ENCODE data around the gene OR7G3.

OR7G3 gene

DNA sequence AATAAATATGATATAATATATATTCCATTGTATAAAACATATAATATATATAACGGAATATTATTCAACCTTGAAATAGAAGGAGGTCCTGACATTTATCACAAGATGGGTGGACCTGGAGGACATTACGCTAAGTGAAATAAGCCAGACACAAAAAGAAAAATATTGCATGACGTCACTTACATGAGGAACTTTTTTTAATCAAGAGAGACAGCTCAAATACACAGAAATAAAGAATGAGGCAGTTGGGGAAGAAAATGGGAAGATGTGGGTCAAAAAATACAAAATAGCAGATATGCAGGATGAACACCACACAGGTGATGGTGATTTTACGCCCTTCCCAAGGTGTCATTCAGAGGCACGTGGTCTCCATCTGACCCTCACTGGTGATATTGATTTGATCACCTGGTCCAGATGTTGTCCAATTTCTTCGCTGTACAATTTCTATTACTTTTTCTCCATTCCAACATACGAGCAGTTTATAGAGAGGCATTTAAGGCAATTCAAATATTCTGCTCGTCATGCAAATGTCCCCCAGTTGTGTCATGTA, 12.9 kb upstream of the OR7G3 start:
- H3K36me3 Mint-ChIP-seq, result peaks cover 29% of the 10 kb centered on the region
- H3K27ac Mint-ChIP-seq, result peak overlapping the region; percentile 98
- no peaks in the 10 kb centered on the region for H3K27me3 Mint-ChIP-seq
- peaks cover 3% of the 10 kb centered on the region for H3K9me3 Mint-ChIP-seq
- H3K4me1 Mint-ChIP-seq, result peaks cover 39% of the 10 kb centered on the region
- ATAC-seq, result no peak
- peak overlapping the region; percentile 98 for H3K4me3 Mint-ChIP-seq

DNA sequence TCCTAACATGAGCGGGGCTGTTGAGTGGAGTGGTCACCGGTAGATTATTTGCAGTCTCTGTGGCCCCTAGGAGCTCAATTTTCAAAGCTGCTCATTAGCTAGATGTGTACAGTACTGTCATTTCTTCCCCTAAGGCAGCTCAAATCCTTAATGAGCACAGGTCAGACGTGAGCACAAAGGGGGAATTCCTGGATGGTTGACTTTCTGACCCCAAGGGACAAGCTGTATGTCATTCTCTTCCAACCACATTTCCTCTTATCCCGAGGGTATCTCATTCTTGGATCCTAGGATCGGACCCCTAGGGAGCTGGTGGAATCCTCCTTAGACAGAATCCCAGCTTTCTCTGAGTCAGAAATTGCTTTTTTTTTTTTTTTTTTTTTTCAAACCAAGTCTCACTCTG, 5.7 kb upstream of the OR7G3 start:
- Mint-ChIP-seq H3K27ac (no peak overlapping the region), H3K36me3 (no peaks in the 10 kb centered on the region), H3K4me3 (no peak overlapping the region), H3K4me1 (peaks cover 12% of the 10 kb centered on the region), H3K27me3 (peaks cover 7% of the 10 kb centered on the region), H3K9me3 (peaks cover 4% of the 10 kb centered on the region)
- peak; percentile 20 for ATAC-seq

DNA sequence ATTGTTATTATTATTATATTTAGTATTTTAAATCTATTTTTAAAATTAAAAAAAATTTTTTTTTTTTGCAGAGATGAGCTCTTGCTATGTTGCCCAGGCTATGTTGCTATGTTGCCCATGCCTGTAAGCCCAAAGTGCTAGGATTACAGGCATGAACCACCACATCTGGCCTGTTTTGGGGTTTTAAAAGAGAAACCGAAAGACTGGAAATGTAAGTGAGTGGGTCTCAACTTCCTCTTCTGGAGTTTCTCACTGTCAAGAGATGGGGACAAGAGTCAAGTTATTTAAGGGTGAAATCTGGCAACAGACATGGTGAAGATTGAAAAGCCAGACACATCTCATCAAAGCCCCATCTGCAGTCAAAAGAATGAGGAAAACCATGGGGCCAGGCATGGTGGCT, 4.2 kb upstream of the OR7G3 start:
- Mint-ChIP-seq H3K9me3 (peaks cover 7% of the 10 kb centered on the region), H3K4me3 (no peak overlapping the region)
- peak; percentile 74 for ATAC-seq

DNA sequence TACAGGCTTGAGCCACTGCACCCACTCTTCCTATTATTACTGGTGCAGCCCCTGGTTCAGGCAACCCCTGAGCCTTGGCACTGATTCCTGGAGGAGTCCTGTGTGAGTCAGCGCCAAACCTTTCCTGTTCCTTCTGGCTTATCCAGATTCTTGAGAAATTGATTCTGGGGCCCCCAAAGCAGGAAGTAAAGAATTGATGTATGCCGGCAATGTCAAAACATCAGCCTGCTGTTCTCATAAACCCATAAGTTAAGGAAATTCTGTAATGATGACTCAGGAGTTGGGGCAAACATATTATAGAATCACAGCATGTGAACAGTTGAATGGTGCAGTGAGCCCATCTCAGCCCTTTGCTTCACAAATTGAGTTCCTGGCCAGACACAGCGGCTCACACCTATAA, 1.4 kb upstream of the OR7G3 start:
- ATAC-seq, result no peak
- H3K9me3 Mint-ChIP-seq, result peaks cover 7% of the 10 kb centered on the region
- H3K27ac Mint-ChIP-seq, result no peak overlapping the region
- no peaks in the 10 kb centered on the region for H3K36me3 Mint-ChIP-seq
- H3K4me1 Mint-ChIP-seq, result peaks cover 12% of the 10 kb centered on the region
- H3K27me3 Mint-ChIP-seq, result peaks cover 35% of the 10 kb centered on the region
- no peak overlapping the region for H3K4me3 Mint-ChIP-seq

More for the DNA sequence above, 4.2 kb upstream of the OR7G3 start:
- no peaks in the 10 kb centered on the region for H3K36me3 Mint-ChIP-seq
- peaks cover 22% of the 10 kb centered on the region for H3K27me3 Mint-ChIP-seq
- H3K27ac Mint-ChIP-seq, result no peak overlapping the region
- peaks cover 12% of the 10 kb centered on the region for H3K4me1 Mint-ChIP-seq

DNA sequence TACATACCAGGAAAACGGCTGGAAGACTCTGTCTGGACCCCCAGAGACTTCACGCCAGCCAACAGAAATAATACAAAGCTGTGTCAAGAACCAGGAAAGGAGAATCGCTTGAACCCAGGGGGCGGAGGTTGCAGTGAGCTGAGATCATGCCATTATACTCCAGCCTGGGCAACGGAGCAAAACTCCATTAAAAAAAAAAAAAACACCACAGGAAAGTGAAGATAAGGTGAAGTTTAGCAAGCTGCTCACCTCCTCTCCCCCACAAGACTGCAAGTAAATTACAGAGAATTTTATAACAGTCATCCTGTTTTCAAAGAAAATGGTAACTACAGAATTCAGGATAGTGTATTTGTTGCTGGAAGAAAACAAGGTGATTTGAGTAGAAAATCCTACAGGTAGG, 10.2 kb downstream of the OR7G3 start:
- Mint-ChIP-seq H3K4me1 (no peaks in the 10 kb centered on the region), H3K4me3 (no peak overlapping the region), H3K27ac (no peak overlapping the region), H3K36me3 (no peaks in the 10 kb centered on the region), H3K9me3 (peaks cover 5% of the 10 kb centered on the region), H3K27me3 (peaks cover 9% of the 10 kb centered on the region)
- ATAC-seq, result no peak

DNA sequence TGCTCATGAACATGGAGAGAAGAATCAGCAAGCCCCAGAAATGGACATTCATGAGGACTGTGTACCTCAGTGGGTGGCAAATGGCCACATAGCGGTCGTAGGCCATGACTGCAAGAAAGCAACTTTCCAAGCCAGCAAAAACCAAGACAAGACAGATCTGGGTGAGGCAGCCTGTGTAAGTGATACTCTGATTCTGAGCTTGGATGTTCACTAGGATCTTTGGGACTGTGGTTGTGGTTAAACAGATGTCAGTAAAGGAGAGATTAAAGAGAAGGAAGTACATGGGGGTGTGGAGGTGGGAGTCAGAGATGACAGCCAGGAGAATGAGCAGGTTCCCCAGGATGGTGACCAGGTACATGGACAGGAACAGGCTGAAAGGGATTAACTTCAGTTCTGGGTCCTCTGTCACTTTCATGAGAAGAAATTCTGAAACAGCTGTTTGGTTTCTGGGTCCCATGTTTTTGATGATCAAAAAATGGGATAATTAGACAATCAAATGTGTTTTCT, 11.4 kb downstream of the OR7G3 start, which contains the start of gene OR7G1:
OR7G1 (minus strand) TSS at position 457 of the 507 bp plus-strand sequence; CDS start at position 457, 0 bp downstream.
- Mint-ChIP-seq H3K9me3 (peaks cover 3% of the 10 kb centered on the region), H3K4me1 (no peaks in the 10 kb centered on the region), H3K27me3 (peaks cover 9% of the 10 kb centered on the region), H3K36me3 (no peaks in the 10 kb centered on the region), H3K27ac (no peak within 1 kb of the TSS), H3K4me3 (no peak within 1 kb of the TSS)
- ATAC-seq, result no peak

DNA sequence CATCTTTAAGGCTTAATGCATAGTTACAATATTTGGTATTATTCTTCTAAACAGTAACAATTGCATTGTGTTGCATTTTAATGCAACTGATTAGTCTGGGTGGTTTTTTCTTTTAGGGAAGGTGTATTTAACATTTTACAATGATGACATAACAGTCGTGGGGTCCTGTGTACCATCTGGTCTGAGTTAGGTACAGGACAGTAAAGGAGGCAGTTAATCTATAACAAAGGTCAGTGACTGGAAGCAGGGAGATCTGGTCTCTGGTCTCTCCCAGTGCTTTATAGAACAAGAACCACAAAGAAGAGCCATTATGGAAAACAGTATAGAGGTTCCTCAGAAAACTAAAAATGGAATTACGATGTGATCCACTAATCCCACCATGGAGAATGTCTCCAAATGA, 16.8 kb downstream of the OR7G3 start:
- Mint-ChIP-seq H3K27ac (no peak overlapping the region), H3K27me3 (peaks cover 12% of the 10 kb centered on the region), H3K9me3 (peaks cover 3% of the 10 kb centered on the region), H3K36me3 (no peaks in the 10 kb centered on the region), H3K4me3 (no peak overlapping the region), H3K4me1 (no peaks in the 10 kb centered on the region)
- ATAC-seq, result no peak

DNA sequence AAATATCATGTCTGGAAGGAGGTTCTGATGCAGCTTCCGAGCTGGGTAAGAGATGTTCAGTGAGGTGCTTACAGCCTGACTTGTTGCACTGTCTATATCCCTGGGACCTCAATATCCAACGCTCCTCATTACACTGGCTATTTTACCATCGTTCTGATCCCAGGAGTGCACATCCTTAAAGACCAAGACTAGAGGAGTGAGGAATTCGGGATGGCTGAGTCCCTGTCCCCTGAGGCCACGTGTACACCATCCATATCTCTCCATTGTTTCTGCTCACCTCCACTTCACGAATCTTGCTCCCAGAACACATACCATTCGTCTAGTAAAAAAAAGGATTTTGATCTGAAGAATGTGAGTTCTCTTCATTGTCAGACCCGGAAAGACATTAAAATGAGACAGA, 19.4 kb downstream of the OR7G3 start, which contains the start of gene OR7G2:
OR7G2 (minus strand) TSS at position 101 of the 400 bp plus-strand sequence. CDS start 4,232 bp downstream, outside the sequence.
- no peaks in the 10 kb centered on the region for H3K4me1 Mint-ChIP-seq
- no peak within 1 kb of the TSS for H3K4me3 Mint-ChIP-seq
- ATAC-seq, result no peak
- H3K9me3 Mint-ChIP-seq, result no peaks in the 10 kb centered on the region
- H3K27ac Mint-ChIP-seq, result no peak within 1 kb of the TSS
- peaks cover 19% of the 10 kb centered on the region for H3K27me3 Mint-ChIP-seq
- H3K36me3 Mint-ChIP-seq, result no peaks in the 10 kb centered on the region

DNA sequence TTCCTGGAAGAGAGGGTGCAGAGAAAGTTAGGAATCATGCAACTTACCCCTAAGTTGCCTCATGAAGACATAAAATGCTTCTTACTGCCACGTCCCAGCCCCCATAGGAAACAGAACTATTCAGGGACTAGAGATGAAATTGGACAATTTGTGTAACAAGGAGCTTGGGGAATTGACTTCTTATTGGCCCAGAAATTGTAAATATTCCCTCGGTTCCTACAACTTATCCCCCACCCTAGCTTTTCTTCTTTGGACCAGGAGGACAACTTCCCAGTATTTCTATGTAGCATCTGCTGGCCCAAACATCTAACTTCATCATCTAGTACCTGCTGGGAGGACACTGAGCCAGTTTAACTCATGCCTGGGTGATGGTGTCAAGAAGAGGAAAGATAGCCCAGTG, 40.0 kb downstream of the OR7G3 start, which contains the start of gene OR1M1:
OR1M1 (plus strand) TSS at position 301 of the 400 bp plus-strand sequence. CDS start 6,184 bp downstream, outside the sequence.
- H3K9me3 Mint-ChIP-seq, result no peaks in the 10 kb centered on the region
- no peaks in the 10 kb centered on the region for H3K36me3 Mint-ChIP-seq
- no peak for ATAC-seq
- no peaks in the 10 kb centered on the region for H3K27me3 Mint-ChIP-seq
- H3K4me1 Mint-ChIP-seq, result no peaks in the 10 kb centered on the region
- H3K27ac Mint-ChIP-seq, result no peak within 1 kb of the TSS
- no peak within 1 kb of the TSS for H3K4me3 Mint-ChIP-seq

DNA sequence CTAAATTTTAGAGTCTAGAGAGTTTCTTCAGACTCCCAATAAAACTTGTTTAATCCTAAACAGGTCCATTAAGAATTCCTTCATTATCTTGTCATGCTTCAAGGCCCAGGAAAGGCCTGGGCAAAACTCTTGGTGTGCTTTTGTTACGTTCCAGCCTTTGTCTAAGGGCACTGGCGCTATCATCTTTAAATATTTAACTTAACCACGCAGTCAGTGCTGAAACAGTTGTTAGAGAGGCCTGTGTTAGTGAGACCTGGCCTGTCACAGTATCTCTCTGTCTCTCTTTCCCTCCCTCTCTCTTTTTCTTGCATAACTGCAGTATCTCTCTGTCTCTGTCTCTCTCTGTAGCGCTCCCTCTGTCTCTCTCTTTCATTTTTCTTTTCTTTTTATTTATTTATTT, 48.1 kb downstream of the OR7G3 start:
- ATAC-seq, result no peak
- Mint-ChIP-seq H3K27ac (no peak overlapping the region), H3K4me3 (no peak overlapping the region), H3K9me3 (no peaks in the 10 kb centered on the region), H3K36me3 (no peaks in the 10 kb centered on the region), H3K4me1 (peaks cover 6% of the 10 kb centered on the region), H3K27me3 (no peaks in the 10 kb centered on the region)

DNA sequence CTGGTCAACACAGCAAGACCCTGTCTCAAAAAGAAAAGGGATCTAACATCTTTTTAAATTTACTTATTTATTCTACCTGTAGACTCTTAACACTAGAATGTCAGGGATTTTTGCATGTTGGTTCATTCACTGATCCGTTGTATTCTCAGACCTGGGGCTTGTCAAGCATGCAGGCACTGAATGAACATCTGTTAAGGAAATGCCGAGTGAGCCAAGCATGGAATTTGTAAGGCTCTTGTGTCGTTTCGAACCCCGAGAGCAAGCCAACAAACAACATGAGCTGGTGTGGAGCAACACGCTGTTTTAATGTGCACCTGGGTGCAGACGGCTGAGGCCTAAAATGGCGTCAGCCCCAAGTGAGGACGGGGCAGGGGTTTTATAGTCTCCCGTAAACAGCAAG, 49.8 kb downstream of the OR7G3 start:
- H3K27me3 Mint-ChIP-seq, result no peaks in the 10 kb centered on the region
- no peaks in the 10 kb centered on the region for H3K36me3 Mint-ChIP-seq
- no peak for ATAC-seq

More for the DNA sequence above, 49.8 kb downstream of the OR7G3 start:
- Mint-ChIP-seq H3K4me1 (peaks cover 6% of the 10 kb centered on the region), H3K27ac (no peak overlapping the region), H3K9me3 (no peaks in the 10 kb centered on the region), H3K4me3 (no peak overlapping the region)
